HuH-7 (cell line): Measurements from ENCODE around the gene STEAP3.

Source experiments
- DNase-seq: peaks from one replicate; pipeline ENCODE4 v3.0.0; 2011; ENCODE audit warnings: low spot score

Gene STEAP3

GRCh38 chr2:119198240-119198840 is 25.3 kb upstream of the STEAP3 start:
- DNase-seq = peak; percentile 42

GRCh38 chr2:119201815-119202214 is 21.8 kb upstream of the STEAP3 start:
- DNase-seq = no peak

GRCh38 chr2:119202610-119203310 is 20.9 kb upstream of the STEAP3 start:
- no peak for DNase-seq

- DNase-seq = no peak
Observed at GRCh38 chr2:119204525-119204924, 19.1 kb upstream of the STEAP3 start.

GRCh38 chr2:119205001-119205706 is 18.5 kb upstream of the STEAP3 start:
- no peak for DNase-seq

- DNase-seq = no peak
Observed at GRCh38 chr2:119206201-119206600, 17.4 kb upstream of the STEAP3 start.

- no peak for DNase-seq
Observed at GRCh38 chr2:119207447-119207846, 16.2 kb upstream of the STEAP3 start.

- no peak for DNase-seq
Observed at GRCh38 chr2:119208791-119209203, 14.8 kb upstream of the STEAP3 start.

- DNase-seq = no peak
Observed at GRCh38 chr2:119212139-119212800, 11.4 kb upstream of the STEAP3 start.

GRCh38 chr2:119214453-119215037 is 9.1 kb upstream of the STEAP3 start:
- no peak for DNase-seq

GRCh38 chr2:119216994-119217393 is 6.6 kb upstream of the STEAP3 start:
- DNase-seq = no peak

- no peak for DNase-seq
Observed at GRCh38 chr2:119218478-119219064, 5.1 kb upstream of the STEAP3 start.

- DNase-seq = no peak
Observed at GRCh38 chr2:119219873-119220272, 3.8 kb upstream of the STEAP3 start.

- no peak for DNase-seq
Observed at GRCh38 chr2:119220720-119221301, 2.8 kb upstream of the STEAP3 start.

- no peak for DNase-seq
Observed at GRCh38 chr2:119221609-119222008, 2.0 kb upstream of the STEAP3 start.

GRCh38 chr2:119222213-119222612 is 1.4 kb upstream of the STEAP3 start:
- no peak for DNase-seq

- no peak for DNase-seq
Observed at GRCh38 chr2:119222863-119223520, 642 bp upstream of the STEAP3 start.

- DNase-seq = no peak
Observed at GRCh38 chr2:119224391-119225104, 914 bp downstream of the STEAP3 start.

GRCh38 chr2:119225105-119225865 is 1.7 kb downstream of the STEAP3 start:
- DNase-seq = peak; percentile 44

- DNase-seq = no peak
Observed at GRCh38 chr2:119225926-119226325, 2.3 kb downstream of the STEAP3 start.
